NCI-H510A (cell line): ENCODE results near the gene CTNNBL1.

ENCODE experiments used
- DNase-seq: peaks from one replicate; lab custom pipeline; 2025; lab: John Stamatoyannopoulos, UW

The CTNNBL1 gene

DNA sequence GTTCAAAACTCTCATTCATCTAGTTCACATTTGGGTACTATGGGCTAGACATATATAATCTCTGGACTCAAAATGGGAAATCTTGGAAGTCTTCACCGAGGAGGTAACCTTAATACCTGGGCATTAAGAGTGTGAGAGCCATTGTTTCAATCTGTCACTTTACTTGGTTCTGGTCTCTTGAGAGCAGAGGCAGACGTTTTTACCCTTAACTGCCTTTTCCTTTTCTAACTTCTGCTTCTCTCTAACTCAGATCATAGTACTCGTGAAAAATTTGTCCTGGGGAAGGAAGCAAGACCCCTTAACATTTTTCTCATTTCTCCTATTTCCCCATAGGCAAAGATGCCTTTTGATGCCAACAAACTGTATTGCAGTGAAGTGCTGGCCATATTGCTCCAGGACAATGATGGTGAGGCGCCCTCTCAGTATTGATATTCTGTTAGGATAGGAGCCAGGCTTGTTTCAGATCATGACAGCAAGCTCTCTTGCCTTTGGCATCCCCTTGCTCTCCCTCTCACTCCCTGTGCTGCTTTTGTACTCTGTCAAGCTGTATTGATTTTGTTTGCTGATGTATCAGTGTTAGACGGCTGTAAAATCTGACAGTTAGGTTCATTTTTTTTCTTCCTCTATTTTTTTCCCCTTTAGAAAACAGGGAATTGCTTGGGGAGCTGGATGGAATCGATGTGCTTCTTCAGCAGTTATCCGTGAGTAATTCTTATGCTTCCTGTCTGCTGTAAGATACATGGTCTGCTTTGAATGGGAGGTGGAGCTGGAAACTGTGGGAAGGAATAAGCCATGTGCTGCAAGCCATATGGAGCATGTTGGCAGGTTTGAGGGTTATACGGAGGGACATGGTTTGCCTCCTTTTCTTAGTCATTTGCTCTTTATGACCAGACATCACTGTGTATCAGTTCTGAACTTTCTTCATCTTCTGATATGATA is 83.5 kb downstream of the CTNNBL1 start:
- DNase-seq = no peak

DNA sequence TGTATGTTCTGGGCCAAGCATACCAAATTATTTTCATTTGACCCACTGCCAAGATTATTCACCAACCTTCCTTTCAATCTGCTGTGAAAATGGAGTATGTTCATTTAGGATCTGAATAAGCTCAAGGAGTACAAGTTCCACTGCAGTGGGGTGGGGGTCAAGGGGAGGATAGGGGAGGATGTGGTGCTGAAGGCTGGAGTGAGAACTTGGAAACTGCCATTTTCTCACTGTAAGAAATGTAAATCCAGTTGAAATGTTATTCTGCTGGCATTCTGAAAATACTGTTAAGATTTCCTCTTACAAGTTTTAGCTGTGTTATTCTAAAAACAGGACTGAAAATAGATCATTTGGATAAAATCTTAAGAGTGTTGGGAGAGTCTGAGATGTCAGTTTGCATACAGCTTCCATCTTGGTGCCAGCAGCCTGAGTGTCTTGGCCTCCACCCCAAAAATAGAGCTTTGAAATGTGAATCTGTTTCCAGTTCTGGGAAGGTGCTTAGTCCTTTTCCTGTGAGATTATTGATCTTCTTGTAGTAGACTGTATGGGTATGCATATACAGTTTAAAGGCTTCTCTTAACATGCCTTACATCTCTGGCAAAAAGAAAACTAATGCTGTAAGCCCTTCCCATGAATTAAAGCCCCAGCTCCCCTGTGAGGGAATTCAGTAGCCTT is 84.3 kb downstream of the CTNNBL1 start:
- DNase-seq = no peak

DNA sequence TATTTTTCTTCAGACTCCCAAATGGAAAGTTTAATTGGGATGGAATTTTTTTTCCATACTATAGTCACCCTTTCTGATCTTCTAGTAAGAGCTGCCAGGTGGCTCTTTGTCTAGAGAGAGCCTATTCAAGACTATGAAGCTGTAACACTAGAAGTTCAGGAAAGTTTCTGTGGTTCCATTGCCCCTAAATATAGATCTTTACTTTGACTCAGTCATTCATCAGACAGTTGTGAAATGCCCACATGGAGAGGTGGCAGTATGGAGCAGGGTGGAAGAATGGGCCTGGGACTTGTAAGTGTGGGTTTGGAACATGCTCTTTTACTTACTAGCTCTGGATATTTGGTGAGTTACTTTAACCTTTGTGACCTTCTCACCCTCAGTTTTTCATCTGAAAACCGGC is 87.8 kb downstream of the CTNNBL1 start:
- no peak for DNase-seq

DNA sequence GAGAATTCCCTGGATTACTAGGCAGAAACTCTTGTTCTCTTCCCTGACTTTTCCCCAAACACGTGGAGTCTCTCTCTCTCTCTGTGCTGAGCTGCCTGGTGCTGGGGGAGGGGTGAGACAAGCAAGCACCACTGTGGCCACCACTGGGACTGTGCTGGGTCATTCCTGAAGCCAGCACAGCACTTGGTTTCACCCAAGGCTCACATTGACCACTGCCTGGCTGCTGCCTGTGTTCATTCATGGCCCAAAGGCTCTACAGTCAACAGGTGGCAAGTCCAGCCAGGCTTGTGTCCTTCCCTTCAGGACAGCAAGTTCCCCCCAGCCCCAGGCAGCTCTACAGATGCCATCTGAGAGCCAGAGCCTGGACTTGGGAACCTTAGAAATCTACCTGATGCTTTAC is 92.2 kb downstream of the CTNNBL1 start:
- DNase-seq = no peak

DNA sequence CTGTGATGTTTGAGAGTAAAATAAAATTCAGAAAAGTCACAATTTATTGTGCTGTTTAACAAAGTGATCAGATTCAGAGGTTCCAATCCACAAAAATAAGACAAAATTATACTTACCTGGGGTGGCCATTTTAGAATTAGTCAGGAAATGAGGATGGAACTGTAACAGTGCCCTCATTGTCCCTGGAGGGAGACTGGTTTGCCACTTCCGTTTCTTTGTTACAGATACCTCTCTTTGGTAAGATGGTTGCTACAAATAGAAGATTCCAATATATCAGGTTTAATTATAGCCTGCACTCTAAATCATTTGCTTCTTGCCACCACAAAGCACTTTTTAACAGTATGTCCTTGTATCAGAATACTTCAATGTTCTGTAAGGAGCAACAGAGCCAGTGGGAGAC is 95.6 kb downstream of the CTNNBL1 start:
- DNase-seq = no peak

DNA sequence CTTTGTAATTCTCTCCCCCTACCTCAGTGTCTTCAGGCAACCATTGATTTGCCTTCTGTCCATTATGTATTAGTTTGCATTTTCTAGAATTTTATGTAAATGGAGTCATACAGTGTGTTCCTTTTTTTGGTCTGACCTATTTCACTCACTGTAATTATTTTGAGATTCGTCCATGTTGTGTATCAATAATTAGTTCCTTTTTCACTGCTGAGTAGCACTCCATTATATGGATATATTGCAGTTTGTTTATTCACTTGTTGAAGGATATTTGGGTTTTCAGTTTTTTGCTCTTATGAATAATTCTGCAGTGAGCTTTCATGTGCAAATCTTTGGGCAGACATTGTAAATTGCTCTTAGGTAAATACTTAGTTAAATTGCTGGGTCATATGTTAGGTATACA is 97.1 kb downstream of the CTNNBL1 start:
- no peak for DNase-seq

DNA sequence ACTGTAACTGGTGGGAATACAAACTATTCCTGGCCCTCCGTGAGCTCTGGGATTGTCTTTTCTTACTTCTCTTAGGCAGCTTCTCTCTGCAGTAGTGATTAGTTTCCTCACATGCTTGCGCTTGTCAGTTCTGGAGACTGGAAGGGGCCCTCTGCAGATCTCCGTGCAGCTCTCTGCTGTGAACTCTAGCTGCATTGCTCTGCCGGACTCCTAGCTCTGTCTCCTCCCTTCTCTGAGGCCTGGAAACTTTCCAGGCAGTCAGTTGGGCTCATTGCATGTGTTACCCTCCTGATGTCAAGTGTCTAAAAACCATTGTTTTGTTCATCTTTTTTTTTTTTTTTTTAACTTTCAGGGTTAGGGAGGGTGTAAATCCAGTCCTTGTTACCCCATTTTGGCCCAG is 102.3 kb downstream of the CTNNBL1 start:
- no peak for DNase-seq

DNA sequence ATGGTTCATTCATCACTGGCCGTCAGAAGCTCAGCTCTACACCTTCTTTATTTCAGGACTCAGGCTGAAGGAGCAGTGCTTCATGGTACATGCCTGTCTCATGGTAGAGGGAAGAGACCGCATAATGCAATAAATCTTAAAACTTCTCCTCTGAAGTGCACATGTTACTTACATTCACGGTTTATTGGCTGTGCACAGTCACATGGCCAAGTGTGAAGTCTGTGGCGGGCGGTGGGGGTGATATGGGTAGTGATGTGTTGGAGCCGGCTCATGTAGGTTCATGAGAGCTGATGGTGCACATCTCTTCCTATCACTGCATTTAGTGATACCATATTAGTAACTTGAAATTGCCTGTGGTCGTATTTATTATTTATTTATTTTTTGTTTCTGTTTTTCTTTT is 102.9 kb downstream of the CTNNBL1 start:
- DNase-seq = no peak

DNA sequence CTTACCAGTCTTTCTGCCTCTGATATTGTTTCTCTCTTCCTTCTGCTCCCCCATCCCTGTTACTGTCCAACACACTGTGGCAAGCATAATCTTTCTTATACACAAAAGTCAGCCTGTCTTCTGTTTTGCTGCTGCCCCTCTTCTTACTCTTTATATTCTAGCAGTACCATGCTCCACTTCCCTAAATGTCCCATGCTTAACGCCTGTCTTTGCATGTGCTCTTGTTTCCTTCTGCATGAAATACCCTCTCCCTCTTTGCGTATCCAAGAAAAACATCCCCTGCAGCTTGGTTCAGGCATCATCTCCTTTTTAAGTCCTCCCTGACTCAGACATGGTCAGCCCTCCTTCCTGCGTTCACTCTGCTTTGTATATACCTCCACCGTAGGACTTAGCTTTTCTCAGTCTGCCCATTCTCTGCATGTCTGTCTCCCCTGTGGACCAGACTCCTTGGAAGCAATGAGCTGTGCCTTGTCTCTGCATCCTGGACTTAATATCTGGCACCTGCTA is 103.9 kb downstream of the CTNNBL1 start:
- no peak for DNase-seq

DNA sequence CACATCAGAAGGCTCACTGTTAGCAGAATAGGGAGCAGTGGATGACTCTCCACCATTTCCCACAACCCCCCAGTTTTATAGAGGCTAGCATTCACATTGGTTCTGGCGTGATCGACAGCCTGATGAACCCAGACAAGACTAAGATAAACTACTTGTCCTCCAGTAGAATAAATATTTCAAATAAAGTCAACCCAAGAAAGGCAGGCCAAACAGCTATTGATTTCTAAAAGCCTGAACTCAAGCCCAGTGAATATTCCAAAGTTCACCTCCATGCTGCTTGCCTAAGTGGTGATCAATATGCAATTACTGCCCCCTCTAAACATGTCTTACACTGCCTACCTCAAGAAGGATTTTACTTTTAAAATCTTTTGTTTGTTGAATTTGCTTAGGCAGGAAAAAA is 104.5 kb downstream of the CTNNBL1 start:
- DNase-seq = no peak

DNA sequence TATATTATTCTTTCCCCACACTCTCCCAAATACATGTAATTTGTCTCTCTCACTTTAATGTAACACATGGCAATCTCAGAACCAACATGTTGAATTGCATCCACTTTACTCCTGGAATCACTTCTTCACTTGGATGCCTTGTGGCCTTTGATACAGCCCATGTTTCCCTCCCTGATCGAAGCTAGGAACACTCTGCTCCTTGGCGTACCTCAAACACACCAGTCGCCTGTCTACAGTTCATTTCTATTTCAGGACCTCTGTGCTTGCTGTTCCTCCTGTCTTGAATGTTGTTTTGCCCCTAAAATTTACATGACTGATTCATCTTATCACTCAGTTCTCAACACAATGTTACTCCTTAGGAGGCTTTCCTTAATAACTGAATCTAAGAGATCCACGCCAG is 106.8 kb downstream of the CTNNBL1 start:
- DNase-seq = no peak

DNA sequence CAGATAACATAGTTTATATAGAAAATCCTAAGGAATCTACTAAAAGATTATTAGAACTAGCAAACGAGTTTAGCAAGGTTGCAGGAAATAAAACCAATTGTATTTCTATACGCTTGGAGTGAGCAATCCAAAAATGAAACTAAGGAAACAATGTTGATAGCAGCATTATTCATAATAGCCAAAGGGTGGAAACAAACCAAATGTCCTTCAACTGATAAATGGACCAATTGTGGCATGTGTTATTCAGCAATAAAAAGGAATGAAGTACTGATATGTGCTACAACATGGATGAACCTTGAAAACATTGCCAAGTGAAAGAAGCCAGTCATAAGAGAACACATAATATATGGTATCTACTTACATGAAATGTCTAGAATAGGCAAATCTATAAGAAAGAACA is 108.1 kb downstream of the CTNNBL1 start:
- no peak for DNase-seq

DNA sequence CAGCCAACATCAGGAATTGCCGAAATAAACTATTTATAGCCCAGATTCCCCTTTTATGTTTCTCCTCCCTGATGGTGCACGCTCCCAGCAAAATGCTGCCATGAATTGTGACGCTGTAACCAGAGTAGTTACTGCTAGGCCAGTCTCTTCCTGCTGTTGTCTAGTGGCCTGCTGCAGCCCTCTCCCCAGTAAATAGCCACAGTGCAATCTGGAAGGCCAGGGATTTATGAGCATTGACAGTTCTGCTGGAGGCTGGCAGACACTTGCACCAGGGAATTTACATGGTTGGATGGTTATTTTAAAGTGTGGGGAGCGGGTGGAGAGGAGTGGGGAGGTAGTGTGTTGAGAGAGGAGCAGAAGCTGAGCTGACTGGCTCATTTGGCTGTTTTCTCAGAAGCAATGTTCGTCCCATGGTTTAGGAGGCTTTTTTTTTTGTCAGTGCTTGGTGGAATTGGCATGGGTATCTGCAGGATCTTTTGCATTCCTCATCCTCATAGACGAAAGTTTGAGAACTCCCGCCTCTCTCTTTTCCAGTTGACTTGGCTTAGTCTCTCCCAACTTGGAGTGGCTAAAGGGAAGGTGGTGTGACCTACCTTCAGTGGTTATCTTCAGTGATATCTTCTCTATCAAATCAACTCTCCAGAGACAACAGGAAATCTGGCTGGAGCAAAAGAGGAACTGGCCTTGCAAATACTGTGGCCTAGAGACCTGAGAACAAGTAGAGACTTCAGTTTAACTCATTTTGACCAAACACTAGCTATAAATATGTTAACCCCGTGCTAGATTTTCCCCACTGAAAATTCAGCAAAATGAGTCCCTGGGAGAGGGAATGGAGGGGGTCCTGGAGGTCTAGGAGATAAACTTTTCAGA is 109.8 kb downstream of the CTNNBL1 start:
- DNase-seq = no peak

DNA sequence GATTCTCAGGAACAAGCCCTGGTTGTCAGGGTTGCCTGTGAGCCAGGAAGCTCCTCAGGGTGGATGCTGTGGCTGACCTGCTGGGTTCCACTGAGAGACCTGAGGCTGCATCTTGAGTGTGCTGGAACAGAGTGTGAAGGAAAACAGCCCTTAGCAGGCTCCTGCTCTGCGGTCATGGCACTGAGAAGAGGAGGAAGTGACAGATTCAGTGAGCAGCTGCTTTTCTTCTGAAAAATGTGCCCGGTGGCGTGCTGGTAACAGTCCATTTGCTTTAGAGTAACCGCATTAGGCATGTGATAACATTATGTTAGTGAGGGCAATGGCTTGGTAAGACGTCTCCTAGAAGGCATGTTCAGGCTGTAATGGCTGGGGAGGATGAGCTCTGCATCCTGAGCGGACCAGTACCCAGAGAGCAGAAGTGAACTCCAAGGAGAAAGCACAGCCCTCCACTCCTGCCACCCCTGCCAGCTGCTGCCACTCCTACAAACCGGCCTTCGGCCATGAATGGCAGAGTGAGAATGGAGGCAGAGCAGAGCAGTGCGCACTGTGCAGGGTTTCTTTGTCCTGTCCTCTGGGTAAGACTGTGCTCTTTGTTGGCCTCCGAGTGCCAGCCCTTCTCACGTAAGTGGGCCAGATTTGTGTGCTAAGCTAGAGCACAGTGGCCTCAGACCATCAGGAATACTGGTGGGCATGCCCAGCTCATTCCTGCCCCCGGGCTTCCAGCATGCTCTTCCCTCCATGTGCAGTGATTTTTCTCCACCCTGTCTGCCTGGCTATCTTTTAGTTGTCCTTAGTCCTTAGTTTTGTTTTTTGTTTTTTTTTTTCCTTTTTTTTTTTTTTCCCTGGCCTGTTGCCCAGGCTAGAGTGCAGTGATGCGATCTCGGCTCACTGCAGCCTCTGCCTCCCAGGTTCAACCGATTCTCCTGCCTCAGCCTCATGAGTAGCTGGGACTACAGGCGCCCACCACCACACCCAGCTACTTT is 111.0 kb downstream of the CTNNBL1 start:
- no peak for DNase-seq

DNA sequence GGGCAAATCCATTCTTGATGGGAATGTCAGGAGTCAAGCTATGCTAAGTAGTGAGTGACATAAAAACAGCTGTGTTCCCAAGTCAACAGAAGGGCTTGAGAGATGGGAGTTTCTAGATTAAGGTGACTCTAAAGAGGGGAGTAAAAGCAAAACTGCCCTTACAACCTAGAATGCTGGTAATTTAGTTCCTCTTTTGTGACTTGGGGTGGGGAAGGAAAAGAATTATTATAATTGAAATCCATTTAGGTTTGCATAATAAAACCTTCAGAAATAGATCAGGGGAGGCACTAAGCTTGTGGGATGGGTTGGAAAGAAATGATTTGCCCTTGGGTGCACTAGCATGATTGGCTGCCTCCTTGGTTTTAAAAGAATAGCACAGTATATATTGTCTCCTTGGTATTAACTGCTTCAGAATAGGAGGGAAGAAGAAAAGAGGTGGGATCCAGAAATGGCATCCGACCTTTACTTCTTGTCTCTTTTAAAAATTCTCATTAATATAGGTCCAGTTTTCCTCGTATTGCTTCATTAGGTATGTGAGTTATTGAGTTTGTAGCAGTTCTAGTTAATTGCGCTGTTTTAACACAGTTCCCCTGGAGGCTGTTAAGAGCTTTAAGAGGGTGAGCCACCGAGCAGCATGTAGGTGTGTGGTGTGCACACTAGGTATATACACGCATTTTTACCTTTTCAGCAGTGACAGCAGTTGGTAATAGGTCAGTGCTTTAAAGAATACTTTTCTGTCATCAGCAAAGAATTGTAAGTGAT is 113.8 kb downstream of the CTNNBL1 start:
- no peak for DNase-seq

DNA sequence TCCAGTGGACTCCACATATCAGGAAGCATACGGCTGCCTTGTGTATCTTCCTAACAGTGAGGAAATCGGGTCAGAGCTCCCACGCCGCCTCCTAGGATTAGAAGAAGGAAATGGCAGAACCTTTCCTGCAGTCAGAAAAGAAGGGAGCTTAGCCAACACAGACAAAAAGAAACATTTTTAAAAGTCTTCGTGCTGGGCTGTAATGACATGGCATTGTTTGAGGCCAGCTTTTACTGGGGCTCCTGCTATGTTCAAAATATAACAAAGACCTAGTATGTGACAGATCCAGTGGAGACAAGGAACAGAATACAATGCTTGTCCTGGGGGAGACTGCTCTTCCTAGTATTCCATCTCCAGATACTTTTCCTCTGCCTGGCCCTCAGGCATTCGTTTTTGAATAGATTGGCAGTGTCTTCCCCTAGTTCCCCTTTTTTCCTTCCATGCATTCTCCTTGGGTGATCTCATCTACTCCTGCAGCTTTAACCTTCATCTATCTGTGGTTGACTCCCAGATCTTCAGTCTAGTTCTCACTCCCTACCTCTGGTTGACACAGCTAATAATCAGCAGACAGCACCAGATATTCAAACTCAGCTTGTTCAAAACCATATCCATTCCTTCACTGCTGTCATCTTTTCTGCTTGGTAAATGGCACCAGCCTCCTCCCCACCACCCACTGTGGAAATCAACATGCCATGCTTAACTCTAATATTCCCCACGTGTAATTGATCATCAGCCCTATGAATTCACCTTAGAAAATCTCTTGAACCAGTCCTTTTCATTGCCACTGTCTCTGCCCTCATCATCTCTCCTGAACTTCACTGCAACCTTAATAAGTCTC is 114.6 kb downstream of the CTNNBL1 start:
- no peak for DNase-seq

DNA sequence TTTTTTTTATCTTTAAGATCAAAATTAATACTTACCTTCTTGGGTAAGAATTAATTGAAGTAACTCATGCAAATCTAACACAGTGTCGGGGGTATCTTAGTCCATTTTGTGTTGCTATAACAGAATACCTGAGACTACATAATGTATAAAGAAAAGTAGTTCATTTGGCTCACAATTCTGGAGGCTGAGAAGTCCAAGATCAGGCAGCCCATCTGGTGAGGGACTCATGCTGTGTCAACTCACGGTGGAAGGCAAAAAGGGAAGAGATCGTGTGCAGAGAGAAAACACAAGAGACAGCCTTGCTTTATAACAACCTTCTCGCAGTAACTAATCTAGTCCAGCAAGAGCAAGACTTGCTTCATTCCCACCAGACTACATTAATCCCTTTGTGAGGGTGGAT is 116.2 kb downstream of the CTNNBL1 start:
- no peak for DNase-seq

DNA sequence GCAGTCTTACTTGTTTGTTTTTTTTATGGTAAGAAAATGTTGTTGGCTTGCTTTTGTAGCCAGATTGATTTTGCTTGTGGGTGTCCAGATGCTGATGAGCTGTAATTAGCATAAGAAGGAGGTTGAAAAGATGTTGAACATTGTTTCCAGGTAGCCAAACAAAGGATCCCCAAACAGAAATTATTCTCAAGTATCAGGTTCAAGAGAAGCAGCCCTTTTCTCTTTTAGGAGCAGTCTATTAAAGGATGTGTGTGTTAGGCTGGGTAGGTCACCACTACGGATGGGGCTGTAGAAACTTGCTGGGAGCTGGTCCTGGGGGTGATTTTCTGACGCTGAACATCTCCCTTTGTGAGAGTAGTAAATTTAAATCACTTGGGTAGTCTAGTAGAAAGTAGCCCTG is 122.2 kb downstream of the CTNNBL1 start:
- DNase-seq = no peak

DNA sequence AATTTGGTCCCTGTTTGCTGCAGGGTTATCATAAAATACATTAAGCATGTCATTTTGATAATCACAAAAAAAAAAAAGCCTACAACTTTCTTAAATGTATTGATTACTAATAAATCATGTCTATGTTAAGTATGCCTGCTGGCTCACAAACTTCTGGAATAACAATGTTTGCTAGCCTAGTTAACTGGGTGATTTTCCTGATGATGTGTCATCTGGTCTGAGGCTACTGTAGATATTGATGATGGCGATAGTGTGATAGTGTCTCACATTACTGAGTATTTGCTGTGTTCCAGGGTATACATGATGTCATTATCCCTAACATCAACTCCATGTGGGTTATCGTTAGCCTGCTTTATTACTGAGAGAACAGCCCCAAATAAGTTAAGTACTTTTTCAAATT is 122.9 kb downstream of the CTNNBL1 start:
- no peak for DNase-seq
